IPS-NIHi11 (cell line): ENCODE data around the gene SRPK2.

ENCODE experiments used
- DNase-seq: peaks from one replicate; pipeline ENCODE4 v3.0.0; 2012; ENCODE audit warnings: mixed read lengths, low spot score

SRPK2 gene

GRCh38 chr7:105136221-105136620 lies 252.5 kb downstream of the SRPK2 start:
- no peak for DNase-seq

- no peak for DNase-seq
Measured at GRCh38 chr7:105133986-105134655, 254.6 kb downstream of the SRPK2 start.

DNA sequence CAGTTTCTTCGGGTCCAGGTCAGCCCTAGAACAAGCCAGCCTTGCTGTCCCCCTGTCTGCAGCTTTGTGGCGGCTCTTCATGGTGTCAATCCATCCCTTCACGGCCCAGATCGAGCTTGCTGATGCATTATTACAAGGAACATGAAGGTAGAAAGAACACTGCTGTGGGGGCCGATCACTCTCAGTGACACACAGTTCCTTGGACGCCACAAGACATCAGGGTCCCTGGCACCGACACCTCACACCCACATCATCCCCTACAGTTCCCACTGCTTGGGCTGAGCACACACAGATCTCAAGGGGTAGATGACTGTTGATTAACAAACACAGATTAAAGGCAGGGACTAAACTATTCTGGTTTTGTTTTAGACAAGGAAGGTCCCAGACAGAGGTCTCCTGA lies 255.4 kb downstream of the SRPK2 start:
- DNase-seq, result no peak

DNA sequence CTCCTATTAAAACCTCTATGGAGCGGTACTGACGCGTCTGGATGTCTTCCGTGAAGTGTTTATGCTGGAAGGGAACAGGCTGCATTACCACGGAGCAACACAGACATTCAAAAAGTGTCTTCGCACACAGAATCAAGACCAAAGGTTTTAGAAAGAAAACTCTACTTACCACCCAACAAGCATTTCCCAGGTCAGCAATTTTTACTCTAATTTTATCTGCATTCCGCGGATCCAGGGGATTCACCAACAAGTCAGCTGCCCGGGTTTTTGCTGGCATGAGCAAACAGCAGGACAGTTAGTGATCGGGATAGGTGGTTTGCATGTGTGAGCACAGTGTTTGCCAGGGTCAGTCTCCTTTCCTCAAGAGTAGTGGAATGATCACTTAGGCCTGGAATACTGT lies 255.9 kb downstream of the SRPK2 start:
- no peak for DNase-seq

DNA sequence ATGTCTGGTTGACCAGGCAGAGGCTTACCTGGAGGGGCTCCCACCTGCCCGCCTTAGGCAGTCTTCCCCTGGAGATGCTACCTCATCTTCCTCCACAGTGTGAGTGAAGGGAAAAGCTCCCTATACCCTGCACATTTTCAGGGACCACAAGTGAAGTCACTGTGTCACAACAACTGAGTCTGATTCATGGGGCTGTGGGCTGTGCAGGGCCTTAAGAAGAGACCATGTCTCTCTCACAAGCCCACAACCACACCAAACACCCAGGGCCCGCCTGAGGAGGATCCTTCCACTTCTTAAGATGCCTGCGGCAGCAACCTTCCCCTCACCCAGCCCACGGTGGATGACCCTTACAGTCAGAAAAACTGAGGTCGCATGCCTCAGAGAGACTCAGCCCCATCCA lies 256.4 kb downstream of the SRPK2 start:
- no peak for DNase-seq

DNA sequence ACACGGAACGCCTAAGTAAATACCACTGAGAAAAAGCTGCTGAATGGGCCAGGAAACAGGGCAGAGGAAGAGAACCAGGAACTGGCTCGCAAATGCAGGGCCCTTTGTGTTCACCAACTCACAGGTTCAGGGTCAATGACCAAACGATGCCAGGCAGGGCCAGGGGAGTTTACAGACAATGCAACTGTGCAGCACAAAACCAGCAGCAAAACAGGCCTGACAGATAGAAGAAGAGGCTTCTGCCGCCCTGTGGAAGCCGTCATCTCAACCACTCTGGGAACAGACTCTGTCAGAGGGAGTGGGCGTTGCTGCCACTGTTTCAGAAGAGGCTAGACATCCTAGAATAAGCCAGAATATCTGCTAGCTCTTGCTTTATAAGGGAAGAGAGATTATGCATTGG lies 256.8 kb downstream of the SRPK2 start:
- DNase-seq, result no peak

GRCh38 chr7:105131033-105131656 lies 257.6 kb downstream of the SRPK2 start:
- DNase-seq, result no peak

DNA sequence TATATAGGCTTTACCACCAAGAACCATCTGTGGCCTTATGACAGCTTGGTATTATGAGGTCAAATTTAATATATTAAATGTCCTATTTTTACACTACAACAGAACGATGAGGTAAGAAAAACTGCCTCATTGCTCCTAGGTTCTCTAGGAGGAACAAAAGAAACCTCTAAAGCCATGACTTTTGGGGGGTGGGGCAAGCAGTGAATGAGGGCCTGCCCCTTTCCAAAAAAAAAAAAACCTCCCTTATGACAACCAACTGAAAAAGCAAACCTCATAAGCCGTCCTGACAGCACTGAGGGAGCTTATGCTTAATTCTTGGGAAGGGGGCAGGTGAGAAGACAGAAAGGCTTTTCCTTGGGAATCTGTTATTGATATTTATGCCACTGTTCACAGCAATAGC lies 258.1 kb downstream of the SRPK2 start:
- no peak for DNase-seq

DNA sequence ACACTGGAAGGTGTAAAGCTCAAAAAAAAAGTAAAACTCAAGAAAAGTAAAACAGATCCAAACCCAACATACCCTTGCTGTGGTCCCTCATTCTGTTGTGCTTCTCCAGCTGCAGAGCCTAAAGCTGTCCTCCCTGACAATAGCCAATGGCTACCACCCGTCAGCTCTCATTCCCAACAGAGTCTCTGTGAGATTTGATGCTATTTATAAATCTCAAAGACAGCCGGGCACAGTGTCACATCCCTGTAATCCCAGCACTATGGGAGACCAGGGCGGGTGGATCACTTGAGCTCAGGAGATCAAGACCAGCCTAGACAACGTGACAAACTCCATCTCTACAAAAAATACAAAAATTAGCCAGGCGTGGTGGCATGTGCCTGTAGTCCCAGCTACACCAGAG lies 258.7 kb downstream of the SRPK2 start:
- no peak for DNase-seq

- no peak for DNase-seq
Measured at GRCh38 chr7:105127179-105127578, 261.5 kb downstream of the SRPK2 start.

GRCh38 chr7:105126436-105126975 lies 262.2 kb downstream of the SRPK2 start:
- DNase-seq, result no peak

- no peak for DNase-seq
Measured at GRCh38 chr7:105125745-105126144, 263.0 kb downstream of the SRPK2 start.

DNA sequence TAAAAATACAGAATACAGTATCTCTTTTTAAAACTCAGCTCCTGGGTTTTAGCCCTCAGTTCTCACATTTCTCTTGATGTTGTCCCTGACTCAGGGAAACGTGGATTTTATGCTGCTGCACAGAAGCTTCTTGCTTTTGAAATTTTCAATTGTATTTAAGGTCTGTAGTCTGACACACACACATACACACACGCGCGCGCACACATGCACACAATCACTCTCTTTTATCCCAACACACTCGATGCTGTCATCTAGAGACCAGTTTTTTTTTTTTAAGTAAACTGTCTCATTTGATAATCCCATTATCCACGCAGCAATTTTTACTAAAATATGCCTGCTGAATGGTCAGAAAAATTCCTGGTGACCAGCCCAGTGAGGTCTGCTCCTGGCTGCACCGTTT lies 266.1 kb downstream of the SRPK2 start:
- no peak for DNase-seq

- DNase-seq, result no peak
Measured at GRCh38 chr7:105118612-105119600, 269.8 kb downstream of the SRPK2 start.

DNA sequence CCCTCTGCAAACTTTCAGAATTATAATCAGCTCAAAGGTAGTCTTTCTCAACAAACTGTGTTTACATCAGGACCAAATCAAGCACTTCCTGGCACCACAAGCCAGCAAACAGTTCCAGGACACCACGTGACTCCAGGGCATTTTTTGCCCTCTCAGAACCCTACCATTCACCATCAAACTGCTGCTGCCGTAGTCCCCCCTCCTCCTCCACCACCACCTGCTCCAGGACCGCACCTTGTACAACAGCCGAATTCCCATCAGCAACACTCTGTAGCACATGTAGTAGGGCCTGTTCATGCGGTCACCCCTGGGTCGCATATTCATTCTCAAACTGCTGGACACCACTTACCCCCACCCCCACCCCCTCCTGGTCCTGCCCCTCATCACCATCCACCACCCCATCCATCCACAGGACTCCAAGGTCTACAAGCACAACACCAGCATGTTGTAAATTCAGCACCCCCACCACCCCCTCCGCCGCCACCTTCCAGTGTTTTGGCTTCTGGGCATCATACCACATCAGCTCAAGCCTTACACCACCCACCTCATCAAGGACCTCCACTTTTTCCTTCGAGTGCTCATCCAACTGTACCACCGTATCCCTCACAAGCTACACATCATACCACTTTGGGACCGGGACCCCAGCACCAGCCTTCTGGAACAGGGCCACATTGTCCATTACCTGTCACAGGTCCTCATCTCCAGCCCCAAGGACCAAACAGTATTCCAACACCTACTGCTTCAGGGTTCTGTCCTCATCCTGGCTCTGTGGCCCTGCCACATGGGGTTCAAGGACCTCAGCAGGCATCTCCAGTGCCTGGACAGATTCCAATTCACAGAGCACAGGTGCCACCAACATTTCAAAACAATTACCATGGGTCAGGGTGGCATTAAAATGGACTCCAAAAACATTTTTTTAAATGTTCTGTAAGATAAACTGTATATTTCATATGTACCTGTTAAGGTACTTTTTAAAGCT lies 276.0 kb downstream of the SRPK2 start:
- no peak for DNase-seq

- DNase-seq, result no peak
Measured at GRCh38 chr7:105107458-105107857, 281.3 kb downstream of the SRPK2 start.

DNA sequence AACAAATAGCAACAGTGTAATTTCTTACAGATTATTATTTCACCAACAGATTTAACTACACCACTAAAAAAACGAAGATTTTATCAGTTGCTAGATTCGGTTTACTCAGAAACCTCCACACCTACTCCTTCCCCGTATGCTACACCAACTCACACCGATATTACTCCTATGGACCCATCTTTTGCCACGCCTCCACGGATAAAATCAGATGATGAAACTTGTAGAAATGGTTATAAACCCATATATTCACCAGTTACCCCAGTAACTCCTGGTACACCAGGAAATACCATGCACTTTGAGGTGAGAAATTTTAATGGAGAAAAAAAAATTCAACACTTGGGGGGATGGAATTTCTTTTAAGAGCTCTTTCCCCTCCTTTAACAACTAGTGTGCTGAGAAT lies 282.2 kb downstream of the SRPK2 start:
- DNase-seq, result no peak

DNA sequence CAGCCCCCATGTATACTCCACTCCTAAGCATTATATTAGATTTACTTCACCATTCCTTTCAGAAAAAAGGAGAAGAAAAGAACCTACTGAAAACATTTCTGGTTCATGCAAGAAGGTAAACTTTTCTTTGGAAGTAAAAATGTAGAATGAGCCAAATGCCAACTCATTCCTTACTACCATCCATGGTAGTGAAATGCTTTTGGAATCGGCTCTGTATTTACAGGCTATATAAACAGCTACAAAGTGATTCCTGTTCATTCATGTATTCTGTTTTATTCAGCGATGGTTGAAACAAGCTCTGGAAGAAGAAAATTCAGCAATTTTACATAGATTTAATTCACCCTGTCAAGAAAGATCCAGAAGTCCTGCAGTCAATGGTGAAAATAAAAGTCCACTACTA lies 283.1 kb downstream of the SRPK2 start:
- no peak for DNase-seq

GRCh38 chr7:105102557-105103352 lies 286.0 kb downstream of the SRPK2 start:
- no peak for DNase-seq

DNA sequence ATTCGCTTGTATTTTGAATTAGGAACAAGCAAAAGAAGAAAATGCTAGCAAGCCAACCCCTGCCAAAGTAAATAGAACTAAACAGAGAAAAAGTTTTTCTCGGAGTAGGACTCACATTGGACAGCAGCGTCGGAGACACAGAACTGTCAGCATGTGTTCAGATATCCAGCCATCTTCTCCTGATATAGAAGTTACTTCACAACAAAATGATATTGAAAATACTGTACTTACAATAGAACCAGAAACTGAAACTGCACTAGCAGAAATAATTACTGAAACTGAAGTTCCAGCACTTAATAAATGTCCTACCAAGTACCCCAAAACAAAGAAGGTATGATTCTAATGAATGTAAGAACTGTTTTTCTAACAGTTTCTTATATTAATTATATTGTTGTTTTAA lies 286.9 kb downstream of the SRPK2 start:
- DNase-seq, result no peak
